ENCODE measurements around the gene SZT2. TPM values are rescaled to one million over a fixed set of nuclear protein-coding genes. Genes with fewer than 3 reads are reported as not detected.

SZT2 gene
- total RNA-seq, 1 experiment from 2014 or later = 7.0 TPM

GRCh38 chr1:43437031-43437973 is 47.6 kb downstream of the SZT2 start:
- in situ Hi-C loops (cut with HindIII; ENCODE audit: low sequenced_read_pairs) = no loop called here
- no peak for DNase-seq (ENCODE audit: low spot score)

DNA sequence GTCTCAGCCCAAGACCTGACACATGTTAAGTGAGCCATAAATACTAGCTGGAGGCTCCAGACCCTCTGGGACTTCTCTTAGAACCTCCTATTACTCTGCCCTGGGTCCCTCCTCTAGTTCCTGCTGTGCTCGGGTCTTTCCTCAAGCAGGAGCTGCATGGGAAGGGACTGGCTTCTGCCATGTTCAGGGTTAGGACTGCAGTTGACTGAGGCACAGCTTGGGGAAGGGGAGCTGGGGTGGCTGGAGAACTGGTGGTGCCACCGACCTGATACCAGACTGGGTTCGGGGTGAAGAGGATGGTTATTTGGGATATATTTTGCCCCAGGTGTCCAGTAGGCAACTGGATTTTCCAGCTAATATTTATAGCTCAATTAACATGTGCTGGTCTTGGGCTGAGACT is 48.3 kb downstream of the SZT2 start:
- in situ Hi-C loops (cut with HindIII; ENCODE audit: low sequenced_read_pairs) = no loop called here
- DNase-seq (ENCODE audit: low spot score) = no peak

DNA sequence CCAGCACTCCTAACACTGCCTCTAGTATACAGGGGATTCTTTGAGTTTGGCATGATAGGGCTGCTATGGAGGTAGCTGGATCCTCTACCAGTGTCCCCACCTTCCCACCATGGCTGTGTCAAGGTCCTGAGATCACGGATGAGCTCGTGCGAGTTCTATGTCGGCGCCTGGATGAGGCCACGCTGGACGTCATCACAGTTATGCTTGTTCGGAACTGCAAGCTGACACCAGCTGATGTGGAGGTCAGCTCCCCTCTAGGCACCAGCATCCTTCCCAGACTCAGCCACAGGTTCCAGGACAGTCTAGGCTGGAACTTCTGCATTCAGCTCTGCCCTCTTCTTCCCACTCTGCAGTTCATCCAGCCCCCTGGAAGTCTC is 48.9 kb downstream of the SZT2 start:
- in situ Hi-C loops (cut with HindIII; ENCODE audit: low sequenced_read_pairs) = no loop called here
- no peak for DNase-seq (ENCODE audit: low spot score)

GRCh38 chr1:43438953-43439581 is 49.4 kb downstream of the SZT2 start:
- no peak for DNase-seq (ENCODE audit: low spot score)
- in situ Hi-C loops (cut with HindIII; ENCODE audit: low sequenced_read_pairs) = no loop called here

GRCh38 chr1:43439781-43440180 is 50.1 kb downstream of the SZT2 start:
- DNase-seq (ENCODE audit: low spot score) = no peak
- in situ Hi-C loops (cut with HindIII; ENCODE audit: low sequenced_read_pairs) = no loop called here

- in situ Hi-C loops (cut with HindIII; ENCODE audit: low sequenced_read_pairs) = no loop called here
Observed at GRCh38 chr1:43440358-43440757, 50.7 kb downstream of the SZT2 start.

GRCh38 chr1:43441166-43441893 is 51.6 kb downstream of the SZT2 start:
- no peak for DNase-seq (ENCODE audit: low spot score)
- in situ Hi-C loops (cut with HindIII; ENCODE audit: low sequenced_read_pairs) = no loop called here

More at GRCh38 chr1:43440358-43440757, 50.7 kb downstream of the SZT2 start:
- no peak for DNase-seq (ENCODE audit: low spot score)

GRCh38 chr1:43441894-43442637 is 52.4 kb downstream of the SZT2 start:
- DNase-seq (ENCODE audit: low spot score) = no peak

GRCh38 chr1:43442756-43443155 is 53.1 kb downstream of the SZT2 start:
- in situ Hi-C loops (cut with HindIII; ENCODE audit: low sequenced_read_pairs) = no loop called here
- no peak for DNase-seq (ENCODE audit: low spot score)

More at GRCh38 chr1:43441894-43442637, 52.4 kb downstream of the SZT2 start:
- in situ Hi-C loops (cut with HindIII; ENCODE audit: low sequenced_read_pairs) = no loop called here

GRCh38 chr1:43443197-43443946 is 53.7 kb downstream of the SZT2 start:
- no peak for DNase-seq (ENCODE audit: low spot score)
- in situ Hi-C loops (cut with HindIII; ENCODE audit: low sequenced_read_pairs) = no loop called here

- in situ Hi-C loops (cut with HindIII; ENCODE audit: low sequenced_read_pairs) = no loop called here
- no peak for DNase-seq (ENCODE audit: low spot score)
Observed at GRCh38 chr1:43444151-43444828, 54.6 kb downstream of the SZT2 start.

- in situ Hi-C loops (cut with HindIII; ENCODE audit: low sequenced_read_pairs) = no loop called here
- DNase-seq (ENCODE audit: low spot score) = no peak
Observed at GRCh38 chr1:43444836-43445235, 55.1 kb downstream of the SZT2 start.

- no peak for DNase-seq (ENCODE audit: low spot score)
- in situ Hi-C loops (cut with HindIII; ENCODE audit: low sequenced_read_pairs) = no loop called here
Observed at GRCh38 chr1:43445606-43446387, 56.1 kb downstream of the SZT2 start.

DNA sequence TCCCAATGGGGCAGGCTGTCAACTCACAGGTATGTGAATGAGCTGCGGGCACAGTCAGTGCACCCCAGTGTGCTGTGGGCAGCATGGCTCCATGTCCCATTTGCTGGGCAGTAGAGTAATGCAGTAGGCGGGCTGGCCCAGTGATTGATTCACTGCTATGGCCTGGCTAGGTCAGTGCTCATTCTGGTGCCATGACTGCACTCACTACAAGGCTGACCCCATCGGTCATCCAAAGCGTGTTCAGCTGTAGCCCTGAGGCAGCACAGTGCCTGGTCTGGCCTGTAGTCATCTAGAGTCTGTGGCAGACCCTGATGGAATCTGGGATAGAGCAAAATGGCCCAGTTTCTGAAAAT is 56.7 kb downstream of the SZT2 start:
- no peak for DNase-seq (ENCODE audit: low spot score)
- in situ Hi-C loops (cut with HindIII; ENCODE audit: low sequenced_read_pairs) = no loop called here

DNA sequence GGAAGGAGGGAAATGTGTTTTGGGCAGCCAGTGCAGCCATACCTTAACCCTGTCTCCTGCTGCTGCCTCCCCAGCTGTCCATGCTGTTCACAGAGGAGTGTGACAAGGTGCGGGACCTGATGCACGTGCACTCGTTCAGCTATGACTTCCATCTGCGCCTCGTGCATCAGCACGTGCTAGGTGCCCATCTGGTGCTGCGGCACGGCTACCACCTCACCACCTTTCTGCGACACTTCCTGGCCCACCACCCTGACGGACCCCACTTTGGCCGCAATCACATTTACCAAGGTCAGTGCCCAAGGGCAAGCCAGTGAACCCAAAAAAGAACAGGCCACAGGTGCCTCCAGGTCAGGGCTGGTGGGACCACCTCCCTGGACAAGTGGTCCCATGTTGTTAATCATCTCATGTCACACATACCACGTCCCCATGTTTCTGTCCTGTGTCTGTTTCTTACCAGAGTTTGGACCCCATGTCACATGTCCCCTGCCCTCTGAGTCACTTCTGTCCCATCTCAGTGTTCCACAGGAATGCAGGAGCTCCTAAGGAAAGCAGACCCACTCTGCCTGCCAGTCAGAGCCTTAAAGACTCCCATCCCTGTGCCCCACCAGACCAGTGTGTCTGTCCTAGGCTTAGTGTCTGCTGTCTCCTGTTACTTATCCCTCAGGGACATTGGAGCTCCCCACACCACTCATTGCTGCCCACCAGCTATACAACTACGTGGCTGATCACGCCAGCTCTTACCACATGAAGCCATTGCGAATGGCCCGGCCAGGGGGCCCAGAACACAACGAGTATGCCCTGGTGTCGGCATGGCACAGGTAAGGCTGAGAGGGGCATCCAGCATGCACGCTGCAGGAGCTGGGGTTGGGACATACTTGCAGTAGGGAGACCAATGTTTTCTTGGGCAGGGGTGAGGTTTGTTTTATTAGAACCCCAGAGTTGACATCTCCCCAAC is 57.5 kb downstream of the SZT2 start:
- DNase-seq (ENCODE audit: low spot score) = no peak
- in situ Hi-C loops (cut with HindIII; ENCODE audit: low sequenced_read_pairs) = no loop called here

DNA sequence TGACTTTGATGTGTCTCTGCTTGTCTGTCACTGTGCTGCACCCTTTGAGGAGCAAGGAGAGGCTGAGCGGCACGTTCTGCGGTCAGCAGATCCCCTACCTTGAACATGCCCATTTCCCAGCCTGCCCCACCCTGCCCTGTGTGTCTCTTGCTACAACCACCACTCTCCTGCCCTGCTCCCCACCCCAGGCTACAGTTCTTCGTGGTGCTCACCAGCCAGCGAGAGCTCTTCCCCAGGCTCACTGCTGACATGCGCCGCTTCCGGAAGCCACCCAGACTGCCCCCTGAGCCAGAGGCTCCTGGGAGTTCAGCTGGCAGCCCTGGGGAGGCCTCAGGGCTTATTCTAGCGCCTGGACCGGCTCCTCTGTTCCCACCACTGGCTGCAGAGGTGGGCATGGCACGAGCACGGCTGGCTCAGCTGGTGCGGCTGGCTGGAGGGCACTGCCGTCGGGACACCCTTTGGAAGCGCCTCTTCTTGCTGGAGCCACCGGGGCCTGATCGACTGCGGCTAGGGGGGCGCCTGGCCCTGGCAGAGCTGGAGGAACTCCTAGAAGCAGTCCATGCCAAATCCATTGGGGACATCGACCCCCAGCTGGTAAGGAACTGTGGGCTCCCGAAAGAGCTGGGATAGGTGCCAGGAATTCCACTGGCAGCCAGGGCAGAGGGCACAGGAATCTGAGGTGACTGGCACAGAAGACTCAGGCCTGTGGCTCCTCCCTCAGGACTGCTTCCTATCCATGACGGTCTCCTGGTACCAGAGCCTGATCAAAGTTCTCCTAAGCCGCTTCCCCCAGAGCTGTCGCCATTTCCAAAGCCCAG is 58.4 kb downstream of the SZT2 start:
- DNase-seq (ENCODE audit: low spot score) = no peak
- in situ Hi-C loops (cut with HindIII; ENCODE audit: low sequenced_read_pairs) = no loop called here

All from G401 (cell line).